G401 (cell line): ENCODE results near the gene IRX4. TPM values are rescaled to one million over a fixed set of nuclear protein-coding genes. Genes with fewer than 3 reads are reported as not detected.

Experiments used
- DNase-seq: peaks from one replicate; pipeline ENCODE4 v3.0.0-alpha.2; 2015; ENCODE audit warnings: low spot score
- in situ Hi-C: cut with HindIII; loops from 2 replicates; pipeline ENCODE4 v1.10.0; 2016; ENCODE audit warnings: low sequenced_read_pairs, mixed read lengths
- total RNA-seq: library from RNA; depleted of rRNA; stranded (reverse); fragments of >200 nt; shearing (Covaris generic); gene quantifications from 2 replicates; pipeline ENCODE4 v1.2.3, GENCODE V29; 2014

IRX4 gene
- total RNA-seq, 1 experiment from 2014 or later: not detected

DNA sequence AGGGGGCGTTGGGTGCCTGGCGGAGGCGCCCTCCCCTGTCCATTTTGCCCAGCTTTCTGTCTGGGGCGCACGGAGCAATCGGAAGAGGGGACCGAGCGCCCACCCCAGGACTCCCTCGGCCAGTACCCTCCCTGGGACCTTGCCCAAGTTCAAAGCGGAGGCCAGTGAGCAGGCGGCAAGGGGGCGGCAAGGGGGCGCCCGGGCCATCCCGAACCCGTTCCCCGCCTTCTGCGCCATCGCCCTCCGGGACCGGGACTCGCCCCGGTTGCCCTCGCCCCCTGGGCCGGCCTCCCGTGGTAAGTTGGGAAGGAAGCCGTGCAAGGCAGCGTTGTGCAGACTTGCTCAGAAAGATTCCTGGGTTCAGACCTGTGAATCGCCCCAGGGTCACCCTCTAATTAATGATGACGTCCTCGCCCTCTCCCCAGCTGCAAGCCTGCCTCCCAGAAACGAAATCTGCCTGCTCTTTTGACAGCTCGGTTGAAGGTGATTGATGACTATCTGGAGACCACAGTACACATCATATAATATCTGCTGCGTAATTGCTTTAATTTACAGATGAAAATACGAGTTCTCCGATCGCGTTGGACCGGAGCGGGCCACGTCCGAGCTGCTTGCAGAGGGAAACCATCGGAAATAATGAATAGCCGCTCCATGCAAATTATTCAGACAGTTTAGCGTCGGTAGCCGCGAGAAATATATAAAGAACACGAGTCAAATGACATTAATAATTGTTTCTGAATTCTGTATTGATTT is 1.4 kb upstream of the IRX4 start:
- in situ Hi-C loops: no loop called here
- DNase-seq: no peak

- in situ Hi-C loops: no loop called here
Measured at GRCh38 chr5:1883120-1883924, 597 bp upstream of the IRX4 start.

GRCh38 chr5:1881731-1882336 is 891 bp downstream of the IRX4 start:
- no peak for DNase-seq
- in situ Hi-C loops: no loop called here

More at GRCh38 chr5:1883120-1883924, 597 bp upstream of the IRX4 start:
- no peak for DNase-seq

- no peak for DNase-seq
- in situ Hi-C loops: no loop called here
Measured at GRCh38 chr5:1881098-1881572, 1.6 kb downstream of the IRX4 start.

DNA sequence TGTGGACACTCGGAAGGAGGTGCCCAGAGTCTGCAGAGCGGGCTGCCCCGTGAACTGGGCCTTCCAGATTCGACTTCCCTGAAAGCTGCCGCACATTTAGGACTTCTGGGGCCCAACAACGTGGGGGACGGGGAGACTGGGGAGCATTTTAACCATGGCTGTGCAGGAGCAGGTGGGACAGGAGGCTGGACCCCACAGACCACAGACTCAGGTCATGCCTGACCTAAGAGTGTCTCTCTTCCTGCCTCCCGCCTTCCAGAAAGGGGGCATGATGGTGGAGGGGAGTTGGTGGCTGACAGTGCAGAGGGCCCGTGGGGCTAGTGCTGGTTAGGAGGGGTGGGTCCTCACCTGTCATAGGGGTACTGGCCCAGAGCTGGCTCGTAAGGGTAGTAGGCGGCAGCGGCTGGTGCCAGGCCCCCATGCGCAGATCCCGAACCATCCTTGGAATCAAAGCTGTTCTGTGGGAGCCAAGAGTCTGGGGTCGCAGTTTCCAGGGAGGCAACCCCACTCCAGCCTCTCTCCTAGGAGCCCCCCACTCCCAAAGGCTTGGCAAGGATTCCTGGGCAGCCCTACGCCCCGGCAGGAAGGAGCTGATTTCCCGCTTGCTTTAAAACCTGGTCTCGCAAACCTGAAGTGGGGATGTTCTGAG is 2.2 kb downstream of the IRX4 start:
- DNase-seq: no peak
- in situ Hi-C loops: no loop called here

DNA sequence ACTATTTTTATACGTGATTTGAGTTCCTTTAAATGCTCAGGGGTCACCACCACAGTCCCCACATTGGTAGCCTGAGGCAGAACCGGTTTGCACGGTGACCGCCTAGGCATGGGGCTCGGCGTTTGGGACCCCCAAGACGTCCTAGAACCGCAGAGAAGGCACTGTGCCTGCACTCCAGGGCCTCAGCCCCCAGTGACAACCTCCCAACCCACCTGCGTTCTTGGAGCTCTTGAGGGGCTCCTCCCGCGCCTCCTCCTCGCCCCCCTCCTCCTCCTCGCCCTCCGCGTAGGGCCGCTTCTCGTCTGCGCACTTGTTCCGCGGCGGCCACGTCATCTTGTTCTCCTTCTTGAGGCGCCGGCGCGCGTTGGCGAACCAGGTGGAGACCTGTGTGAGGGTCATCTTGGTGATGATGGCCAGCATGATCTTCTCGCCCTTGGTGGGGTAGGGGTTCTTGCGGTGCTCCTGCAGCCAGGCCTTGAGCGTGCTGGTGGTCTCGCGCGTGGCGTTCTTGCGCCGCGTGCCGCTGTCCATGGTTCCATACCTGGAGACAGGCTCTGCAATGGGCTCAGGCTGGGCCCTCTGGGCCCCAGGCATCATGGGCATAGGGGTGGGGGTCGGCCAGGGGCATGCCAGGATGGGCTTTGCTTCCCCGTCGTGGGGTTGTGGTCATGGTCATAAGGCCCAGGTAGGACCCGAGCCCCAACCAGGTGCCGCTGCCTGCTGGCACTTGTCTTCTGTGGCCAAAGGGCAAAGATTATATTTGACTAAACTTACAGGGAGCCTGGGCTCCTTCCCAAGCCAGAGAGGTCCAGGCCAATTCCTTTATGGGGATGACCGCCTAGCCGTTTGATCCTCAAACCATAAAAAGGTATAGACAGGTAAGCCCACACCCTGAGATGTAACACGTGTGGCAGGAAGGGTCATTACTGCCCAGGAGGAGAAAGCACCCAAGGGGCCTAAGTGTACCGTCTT is 3.1 kb downstream of the IRX4 start:
- DNase-seq: no peak
- in situ Hi-C loops: no loop called here

DNA sequence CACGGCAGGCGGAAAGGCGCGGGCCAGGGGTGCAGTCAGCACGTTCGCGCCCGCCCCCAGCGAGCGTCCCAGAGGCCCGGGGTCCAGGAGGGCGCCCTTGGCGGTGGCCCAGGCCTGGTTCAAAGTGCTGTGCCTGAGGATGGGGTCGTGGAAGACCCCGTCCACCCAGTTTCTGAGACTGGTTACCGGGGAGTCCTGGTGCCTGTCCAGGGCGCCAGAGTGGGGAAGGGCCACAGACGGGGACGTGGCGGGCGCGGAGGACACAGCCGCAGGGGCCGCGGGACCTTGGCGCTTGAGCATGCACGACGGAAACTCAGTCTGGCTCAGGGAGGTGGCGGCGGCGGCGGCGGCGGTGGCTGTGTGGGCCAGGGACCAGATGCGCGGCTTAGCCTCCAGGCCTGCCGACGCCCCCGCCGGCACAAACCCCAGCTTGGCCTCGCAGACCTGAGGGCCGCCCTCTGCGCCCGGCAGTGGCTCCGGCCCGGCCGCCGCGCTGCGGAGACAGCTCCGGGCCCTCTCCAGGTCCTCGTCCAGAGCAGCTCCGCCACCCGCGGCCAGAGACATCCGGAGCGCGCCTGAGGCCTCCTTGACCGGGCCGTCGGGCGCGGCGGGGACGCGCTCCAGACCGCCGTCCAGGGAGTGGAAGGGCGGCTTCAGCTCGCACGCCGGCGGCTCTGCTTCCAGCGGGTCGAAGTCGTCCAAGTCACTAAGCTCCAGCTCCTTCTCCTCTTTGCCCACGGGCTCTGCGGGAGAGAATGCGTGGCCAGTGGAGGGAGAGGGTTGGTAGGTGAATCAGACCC is 4.5 kb downstream of the IRX4 start:
- in situ Hi-C loops: no loop called here

DNA sequence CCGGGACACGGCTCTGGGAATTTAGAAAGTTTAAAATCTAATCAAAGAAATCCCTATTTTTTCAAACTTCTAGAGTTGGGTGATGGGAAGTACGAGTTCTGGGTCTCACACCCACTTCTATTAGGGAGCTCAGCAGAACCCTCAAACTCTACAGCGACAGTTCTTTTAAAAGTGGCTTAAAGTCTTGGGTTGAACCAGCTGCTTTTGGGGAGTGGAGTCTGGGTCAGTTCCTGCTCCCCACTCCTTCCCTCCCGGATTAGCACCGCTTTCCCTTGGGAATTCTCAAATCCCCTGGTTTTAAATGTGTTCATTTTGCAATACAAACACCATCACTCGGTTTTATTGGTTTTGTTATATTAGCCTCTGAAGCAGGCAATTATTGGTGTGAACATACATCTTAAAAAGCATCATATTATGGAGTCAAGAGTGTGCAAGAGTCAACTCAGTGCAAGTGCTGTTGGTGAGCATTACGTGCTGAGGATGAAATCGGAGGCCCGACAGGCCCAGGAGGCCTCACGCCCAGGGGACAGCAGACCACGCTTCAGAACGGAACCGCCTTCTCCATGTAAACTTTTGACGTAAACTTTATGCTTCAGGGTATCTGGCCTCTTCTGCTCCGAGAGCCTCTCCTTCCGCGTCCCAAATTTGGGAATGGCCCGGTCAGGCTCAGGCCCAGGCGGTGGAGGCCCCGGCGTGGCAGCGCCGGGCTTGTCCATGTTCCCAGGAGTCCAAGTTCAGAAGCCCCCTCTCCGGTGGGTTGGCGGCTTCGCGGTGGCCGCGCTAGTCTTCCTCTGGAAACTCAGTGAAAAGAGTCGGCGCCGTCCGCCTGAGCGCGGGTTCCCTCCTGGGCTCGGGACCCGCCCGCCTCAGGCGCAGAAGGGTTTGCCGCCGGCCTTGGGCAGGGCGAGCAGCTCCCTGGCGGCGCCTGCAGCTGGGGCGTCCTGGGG is 5.3 kb downstream of the IRX4 start:
- no peak for DNase-seq
- in situ Hi-C loops: no loop called here

More for the DNA sequence above, 4.5 kb downstream of the IRX4 start:
- no peak for DNase-seq

DNA sequence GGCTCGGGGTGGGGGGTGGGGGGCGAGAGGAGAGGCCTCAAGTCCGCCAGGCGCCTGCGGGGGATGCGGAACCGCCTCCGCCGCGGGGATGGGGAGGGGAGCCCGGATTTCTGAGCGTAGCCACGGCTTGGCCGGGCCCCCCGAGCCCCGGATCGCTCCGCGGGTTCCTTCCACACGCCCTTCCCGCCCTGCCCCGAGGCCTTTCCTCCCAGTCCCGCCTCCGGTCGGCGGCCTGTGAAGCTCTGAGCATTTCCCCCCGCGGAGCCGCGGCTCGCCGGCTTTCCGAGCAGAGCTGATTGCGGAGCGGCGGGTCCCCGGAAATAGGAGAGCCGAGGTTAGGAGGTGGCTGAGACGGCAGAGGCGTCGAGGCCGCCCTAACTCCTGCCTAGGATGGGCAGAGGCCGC is 6.1 kb downstream of the IRX4 start:
- in situ Hi-C loops: no loop called here
- DNase-seq: no peak

- DNase-seq: no peak
Measured at GRCh38 chr5:1875843-1876659, 6.7 kb downstream of the IRX4 start.

GRCh38 chr5:1875281-1875842 is 7.4 kb downstream of the IRX4 start:
- in situ Hi-C loops: no loop called here
- no peak for DNase-seq

More at GRCh38 chr5:1875843-1876659, 6.7 kb downstream of the IRX4 start:
- in situ Hi-C loops: no loop called here

DNA sequence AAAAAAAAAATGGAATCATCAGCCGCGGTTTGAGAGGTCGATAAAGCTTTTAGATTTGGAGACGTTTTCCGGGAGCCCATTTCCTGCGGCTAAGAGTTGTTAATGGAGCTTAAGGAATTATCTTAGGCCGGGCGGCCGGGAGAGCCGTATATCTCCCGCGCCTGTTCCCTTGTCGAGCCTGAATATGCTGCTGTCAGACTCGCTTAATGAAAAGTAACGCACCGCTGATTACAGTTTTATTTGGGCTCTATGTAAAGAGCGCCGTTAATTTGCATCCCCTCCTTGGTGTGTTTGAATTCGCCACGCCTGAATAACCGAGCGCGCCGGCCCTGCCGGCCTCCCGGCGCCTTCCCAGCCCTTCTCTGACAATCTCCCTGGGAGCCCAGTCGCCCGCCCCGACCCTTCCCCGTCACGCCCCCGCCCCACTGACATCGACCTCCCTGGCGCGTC is 7.9 kb downstream of the IRX4 start:
- DNase-seq: no peak

DNA sequence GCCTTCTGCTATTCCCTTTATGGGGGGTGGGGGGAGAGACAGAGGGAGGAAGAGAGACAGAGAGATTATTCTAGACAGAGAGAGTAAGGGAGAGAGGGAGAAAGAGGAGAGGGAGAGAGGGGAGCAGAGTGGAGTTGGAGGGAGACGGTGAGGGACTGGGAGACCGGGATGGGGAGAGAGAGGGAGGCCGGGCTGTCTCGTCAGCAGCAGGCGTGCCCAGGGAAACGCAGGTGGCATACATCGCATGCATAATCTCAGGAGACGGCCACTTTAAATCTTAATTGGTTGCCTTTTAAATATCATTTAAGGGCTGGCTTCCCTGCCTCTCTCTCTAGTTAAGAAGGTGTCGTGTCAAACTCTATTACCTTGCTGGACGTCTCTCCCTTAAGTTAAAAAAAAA is 8.4 kb downstream of the IRX4 start:
- in situ Hi-C loops: no loop called here

More for the DNA sequence above, 7.9 kb downstream of the IRX4 start:
- in situ Hi-C loops: no loop called here

GRCh38 chr5:1873243-1873959 is 9.3 kb downstream of the IRX4 start:
- DNase-seq: no peak
- in situ Hi-C loops: no loop called here

More for the DNA sequence above, 8.4 kb downstream of the IRX4 start:
- no peak for DNase-seq

- no peak for DNase-seq
- in situ Hi-C loops: no loop called here
Measured at GRCh38 chr5:1871441-1871840, 11.3 kb downstream of the IRX4 start.
